HepG2 (cell line): ENCODE results near the gene ZKSCAN1. TPM values are rescaled to one million over a fixed set of nuclear protein-coding genes. Genes with fewer than 3 reads are reported as not detected.

Experiments used
- AGO2 ChIP-seq: fragments of 200-400 bp; formaldehyde crosslinking; optimal IDR thresholded peaks from 2 replicates; pipeline ENCODE3; 2017; ENCODE audit warnings: mild to moderate bottlenecking, low read depth, low read length, moderate library complexity
- CAMTA2 ChIP-seq: sonication (generic); formaldehyde crosslinking; IDR thresholded peaks from 2 replicates; pipeline ENCODE4 v1.4.0; 2020; ENCODE audit warnings: mild to moderate bottlenecking, missing genetic modification reagents, borderline replicate concordance
- CEBPB ChIP-seq: IDR thresholded peaks from 2 replicates; pipeline ENCODE4 v1.6.1; 2011; ENCODE audit warnings: low read depth, low read length, improper control_type of control experiment, borderline replicate concordance
- FOXA3 ChIP-seq: IDR thresholded peaks from 2 replicates; pipeline ENCODE4 v1.6.1; 2016; ENCODE audit warnings: missing genetic modification reagents, missing compliant biosample characterization
- NR2C2 ChIP-seq: sonication (generic); formaldehyde crosslinking; IDR thresholded peaks from 2 replicates; pipeline ENCODE4 v1.4.0; 2020; ENCODE audit warnings: missing genetic modification reagents, mild to moderate bottlenecking, moderate library complexity, borderline replicate concordance
- NR2F1 ChIP-seq, 2 experiments: fragments of 450-650 bp in 1 of 2; formaldehyde crosslinking in 1 of 2; IDR thresholded peaks; 2 replicates each; pipeline versions ENCODE4 v1.5.0 to v1.6.1; 2016 to 2020; ENCODE audit warnings: mild to moderate bottlenecking in 1 of 2, missing compliant biosample characterization in 1 of 2, missing genetic modification reagents in 1 of 2, moderate library complexity in 1 of 2
- NR2F6 ChIP-seq, 2 experiments: IDR thresholded peaks; 2 replicates each; pipeline ENCODE4 v1.6.1; 2016; ENCODE audit warnings: antibody characterized with exemption in 1 of 2, mild to moderate bottlenecking in 1 of 2
- PAF1 ChIP-seq: IDR thresholded peaks from 2 replicates; pipeline ENCODE4 v1.6.1; 2016; ENCODE audit warnings: missing genetic modification reagents, missing compliant biosample characterization
- PCBP2 ChIP-seq: fragments of 200-400 bp; formaldehyde crosslinking; optimal IDR thresholded peaks from 2 replicates; pipeline ENCODE3; 2018; ENCODE audit warnings: low read length, low read depth; ENCODE audit not compliant: poor library complexity, severe bottlenecking
- PHF5A ChIP-seq: IDR thresholded peaks from one replicate; pipeline ENCODE4 v1.6.1; 2018; ENCODE audit warnings: low read depth, missing genetic modification reagents; ENCODE audit not compliant: unreplicated experiment
- RBAK ChIP-seq: sonication (generic); formaldehyde crosslinking; IDR thresholded peaks from 2 replicates; pipeline ENCODE4 v1.5.1; 2020; ENCODE audit warnings: mild to moderate bottlenecking, missing genetic modification reagents
- STAT5B ChIP-seq: sonication (generic); formaldehyde crosslinking; IDR thresholded peaks from 2 replicates; pipeline ENCODE4 v1.4.0; 2020; ENCODE audit warnings: missing genetic modification reagents
- THAP7 ChIP-seq: sonication (generic); formaldehyde crosslinking; IDR thresholded peaks from 2 replicates; pipeline ENCODE4 v1.8.1; 2023; ENCODE audit warnings: mild to moderate bottlenecking, missing genetic modification reagents
- TIGD3 ChIP-seq: sonication (generic); formaldehyde crosslinking; IDR thresholded peaks from 2 replicates; pipeline ENCODE4 v1.5.1; 2020; ENCODE audit warnings: mild to moderate bottlenecking, missing genetic modification reagents, borderline replicate concordance
- ZGPAT ChIP-seq: IDR thresholded peaks from 2 replicates; pipeline ENCODE4 v1.6.1; 2016; ENCODE audit warnings: mild to moderate bottlenecking
- ZNF143 ChIP-seq: sonication (generic); formaldehyde crosslinking; IDR thresholded peaks from 2 replicates; pipeline ENCODE4 v1.4.0; 2020; ENCODE audit warnings: missing genetic modification reagents
- ZNF205 ChIP-seq: IDR thresholded peaks from 2 replicates; pipeline ENCODE4 v1.6.1; 2018; ENCODE audit warnings: missing biosample characterization, missing genetic modification reagents
- ZNF256 ChIP-seq: sonication (generic); formaldehyde crosslinking; conservative IDR thresholded peaks from 2 replicates; pipeline ENCODE4 v1.4.0; 2020; ENCODE audit warnings: missing genetic modification reagents
- ZNF326 ChIP-seq: sonication (generic); formaldehyde crosslinking; IDR thresholded peaks from 2 replicates; pipeline ENCODE4 v1.4.0; 2020; ENCODE audit warnings: missing genetic modification reagents, borderline replicate concordance
- ZNF574 ChIP-seq: sonication (generic); formaldehyde crosslinking; IDR thresholded peaks from 2 replicates; pipeline ENCODE4 v1.4.0; 2020; ENCODE audit warnings: missing genetic modification reagents
- ZNF775 ChIP-seq: sonication (generic); formaldehyde crosslinking; IDR thresholded peaks from 2 replicates; pipeline ENCODE4 v1.4.0; 2020; ENCODE audit warnings: missing genetic modification reagents, mild to moderate bottlenecking, moderate library complexity, borderline replicate concordance
- ZNF790 ChIP-seq: sonication (generic); formaldehyde crosslinking; IDR thresholded peaks from 2 replicates; pipeline ENCODE4 v1.8.0; 2022; ENCODE audit warnings: missing genetic modification reagents, mild to moderate bottlenecking, borderline replicate concordance
- polyA plus RNA-seq, 8 experiments: library from polyadenylated mRNA; depleted of rRNA in 3 of 8; stranded (reverse) in 7 of 8; unstranded in 1 of 8; fragments of >200 nt; fragmentation: Illumina TruSeq in 4 of 8; extraction: Trizol in 4 of 8; gene quantifications; 2 replicates each; pipeline versions ENCODE4 v1.2.1 to v1.2.3, GENCODE V29; 2011 to 2016; ENCODE audit warnings: low read depth in 4 of 8, missing spikeins in 1 of 8, mixed read lengths in 1 of 8; ENCODE audit not compliant: insufficient read depth in 1 of 8
- total RNA-seq, 5 experiments: library from RNA; depleted of rRNA; stranded (reverse); fragments of >200 nt; fragmentation: Illumina TruSeq; extraction: Trizol; gene quantifications; 2 replicates each; pipeline ENCODE4 v1.2.3, GENCODE V29; 2016; ENCODE audit warnings: low read depth in 1 of 5
- TF ChIP-seq, protein P1 (sequence below): sonication (generic); formaldehyde crosslinking; IDR thresholded peaks from 2 replicates; pipeline ENCODE4 v1.4.0; 2020; ENCODE audit warnings: mild to moderate bottlenecking, low read depth, missing genetic modification reagents

Gene ZKSCAN1
- total and polyA plus RNA-seq, 2 of the 13 experiments (the other 11 are each of a cell fraction or from before 2014, with no cell fraction given) = 46.4 to 60.6 TPM

DNA sequence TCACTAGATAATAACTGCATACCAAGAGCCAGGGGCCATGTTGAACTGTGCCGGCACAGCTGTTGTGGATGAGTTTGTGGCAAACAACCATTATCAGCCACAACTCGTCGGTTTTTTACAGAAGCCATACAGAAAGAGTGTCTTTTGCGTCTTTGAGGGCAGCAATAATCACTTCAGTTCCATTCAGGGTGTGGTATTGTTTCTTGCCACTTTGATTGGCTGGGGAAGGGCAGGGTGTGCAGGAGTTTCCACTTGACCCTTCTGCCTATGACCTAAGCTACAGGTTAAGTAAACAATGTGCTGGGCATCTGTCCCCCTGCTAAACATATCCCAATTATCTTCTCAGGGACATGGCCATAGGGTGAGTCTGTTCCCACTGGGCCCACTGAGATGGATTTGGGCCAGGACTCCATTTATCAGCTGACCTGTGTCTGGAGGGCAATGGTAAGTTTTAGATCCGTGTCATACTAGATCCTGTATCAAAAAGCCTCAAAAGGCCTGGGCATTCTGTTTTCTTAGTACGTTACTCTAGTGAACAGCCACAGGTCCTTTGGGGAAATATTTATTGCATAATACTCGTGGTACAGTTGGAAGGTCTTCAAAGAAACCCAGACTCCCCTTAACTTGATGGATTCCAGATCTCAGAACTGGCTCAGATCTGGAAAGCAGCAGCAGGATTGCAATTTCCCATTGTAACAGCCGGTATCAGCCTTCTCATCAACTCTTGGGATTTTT lies 50.2 kb downstream of the ZKSCAN1 start (continued):
- TF ChIP-seq RBAK (CRISPR knock-in tag) (no peak), AGO2 (peak; percentile 57), STAT5B (CRISPR knock-in tag) (no peak), CEBPB (peak; percentile 45; the same call in 1 of the 2 replicates), NR2F6 (IDR thresholded peaks at IDR 0.05) (peak; percentile 54), NR2F6 (CRISPR knock-in tag; IDR thresholded peaks at IDR 0.05) (peak; percentile 49; the same call in 1 of the 2 replicates), ZNF205 (no peak), ZNF326 (CRISPR knock-in tag) (no peak), ZGPAT (CRISPR knock-in tag) (no peak), THAP7 (no peak), ZNF775 (CRISPR knock-in tag) (no peak), NR2F1 (CRISPR knock-in tag; IDR thresholded peaks at IDR 0.05) (0 out of 4 replicates have a peak, but pooled peaks of 1 of the 2 experiments have one; percentile 14), TIGD3 (no peak), FOXA3 (CRISPR knock-in tag) (0 out of 2 replicates have a peak, but pooled peaks have one; percentile 7), PAF1 (CRISPR knock-in tag) (peak; percentile 64; the same call in 1 of the 2 replicates), ZNF143 (no peak), ZNF256 (CRISPR knock-in tag) (no peak), ZNF790 (CRISPR knock-in tag) (no peak), CAMTA2 (no peak), PHF5A (no peak), ZNF574 (CRISPR knock-in tag) (no peak), PCBP2 (no peak), NR2C2 (CRISPR knock-in tag) (peak; percentile 26; the same call in 1 of the 2 replicates)
- TF ChIP-seq, protein P1, sequence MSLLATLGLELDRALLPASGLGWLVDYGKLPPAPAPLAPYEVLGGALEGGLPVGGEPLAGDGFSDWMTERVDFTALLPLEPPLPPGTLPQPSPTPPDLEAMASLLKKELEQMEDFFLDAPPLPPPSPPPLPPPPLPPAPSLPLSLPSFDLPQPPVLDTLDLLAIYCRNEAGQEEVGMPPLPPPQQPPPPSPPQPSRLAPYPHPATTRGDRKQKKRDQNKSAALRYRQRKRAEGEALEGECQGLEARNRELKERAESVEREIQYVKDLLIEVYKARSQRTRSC (CRISPR knock-in tag) = no peak
